Measurements from ENCODE around the gene CRKL. TPM values are rescaled to one million over a fixed set of nuclear protein-coding genes. Genes with fewer than 3 reads are reported as not detected.

Gene CRKL
- total RNA-seq, 1 donor from 2014 or later, result 72.9 TPM

- FAIRE-seq, result no peak
- no peak overlapping the region for H3K4me3 ChIP-seq (ENCODE audit: low read depth, low read length)
- no peak for DNase-seq (ENCODE audit: low read depth)
- TF ChIP-seq CTCF (IDR thresholded peaks at IDR 0.05; ENCODE audit: insufficient read depth, low read length, severe bottlenecking), result no peak
- H3K36me3 ChIP-seq (ENCODE audit: control insufficient read depth, insufficient read depth, low read length), result no peaks in the 10 kb centered on the region
- no peaks in the 10 kb centered on the region for H3K27me3 ChIP-seq (ENCODE audit: control insufficient read depth, insufficient read depth, low read length)
Observed at GRCh38 chr22:20972933-20973577, 55.8 kb downstream of the CRKL start.

GRCh38 chr22:20973634-20974286 is 56.6 kb downstream of the CRKL start:
- Histone ChIP-seq H3K27me3 (ENCODE audit: control insufficient read depth, insufficient read depth, low read length) (no peaks in the 10 kb centered on the region), H3K4me3 (ENCODE audit: low read depth, low read length) (no peak overlapping the region), H3K36me3 (ENCODE audit: control insufficient read depth, insufficient read depth, low read length) (no peaks in the 10 kb centered on the region)
- no peak for TF ChIP-seq CTCF (IDR thresholded peaks at IDR 0.05; ENCODE audit: insufficient read depth, low read length, severe bottlenecking)
- no peak for FAIRE-seq
- DNase-seq (ENCODE audit: low read depth), result no peak

GRCh38 chr22:20974336-20974955 is 57.2 kb downstream of the CRKL start:
- TF ChIP-seq CTCF (IDR thresholded peaks at IDR 0.05; ENCODE audit: insufficient read depth, low read length, severe bottlenecking), result no peak
- no peaks in the 10 kb centered on the region for H3K27me3 ChIP-seq (ENCODE audit: control insufficient read depth, insufficient read depth, low read length)
- FAIRE-seq (peak; percentile 90), DNase-seq (ENCODE audit: low read depth) (no peak)
- H3K4me3 ChIP-seq (ENCODE audit: low read depth, low read length), result no peak overlapping the region
- H3K36me3 ChIP-seq (ENCODE audit: control insufficient read depth, insufficient read depth, low read length), result no peaks in the 10 kb centered on the region

DNA sequence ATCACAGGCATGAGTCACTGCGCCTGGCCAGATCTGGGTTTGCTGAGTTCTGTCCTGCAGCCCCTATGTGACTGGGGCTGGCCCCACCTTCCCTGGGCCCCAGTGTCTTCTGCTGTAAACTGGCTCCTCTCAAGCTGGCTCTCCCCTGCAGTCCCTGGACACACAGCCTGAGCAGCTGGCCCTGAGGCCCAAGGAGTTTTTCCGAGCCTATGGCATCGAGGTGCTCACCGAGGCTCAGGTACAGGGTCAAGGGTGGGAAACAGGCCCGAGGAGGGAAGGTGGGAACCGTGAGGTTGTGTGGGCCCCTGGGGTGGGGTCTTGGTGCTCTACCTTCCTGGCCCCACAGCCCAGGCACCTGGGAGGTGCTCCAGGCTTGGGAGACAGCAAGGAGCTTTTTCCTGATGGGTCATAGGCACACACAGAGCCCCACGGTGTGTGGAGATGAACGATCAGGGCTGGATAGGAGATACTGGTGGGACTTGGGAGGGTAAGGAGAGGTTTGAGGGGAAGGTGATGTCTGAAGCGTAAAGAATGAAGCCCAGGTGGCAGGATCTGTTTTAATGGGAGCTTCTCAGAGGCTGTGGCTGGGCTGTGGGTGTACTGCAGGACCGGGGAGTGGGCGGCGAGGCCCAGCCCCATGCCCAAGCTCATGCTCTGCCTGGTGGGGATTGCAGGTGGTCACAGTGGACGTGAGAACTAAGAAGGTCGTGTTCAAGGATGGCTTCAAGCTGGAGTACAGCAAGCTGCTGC is 58.5 kb downstream of the CRKL start:
- Histone ChIP-seq H3K36me3 (ENCODE audit: control insufficient read depth, insufficient read depth, low read length) (no peaks in the 10 kb centered on the region), H3K4me3 (ENCODE audit: low read depth, low read length) (no peak overlapping the region), H3K27me3 (ENCODE audit: control insufficient read depth, insufficient read depth, low read length) (no peaks in the 10 kb centered on the region)
- DNase-seq (ENCODE audit: low read depth) (no peak), FAIRE-seq (no peak)
- TF ChIP-seq CTCF (IDR thresholded peaks at IDR 0.05; ENCODE audit: insufficient read depth, low read length, severe bottlenecking), result no peak

DNA sequence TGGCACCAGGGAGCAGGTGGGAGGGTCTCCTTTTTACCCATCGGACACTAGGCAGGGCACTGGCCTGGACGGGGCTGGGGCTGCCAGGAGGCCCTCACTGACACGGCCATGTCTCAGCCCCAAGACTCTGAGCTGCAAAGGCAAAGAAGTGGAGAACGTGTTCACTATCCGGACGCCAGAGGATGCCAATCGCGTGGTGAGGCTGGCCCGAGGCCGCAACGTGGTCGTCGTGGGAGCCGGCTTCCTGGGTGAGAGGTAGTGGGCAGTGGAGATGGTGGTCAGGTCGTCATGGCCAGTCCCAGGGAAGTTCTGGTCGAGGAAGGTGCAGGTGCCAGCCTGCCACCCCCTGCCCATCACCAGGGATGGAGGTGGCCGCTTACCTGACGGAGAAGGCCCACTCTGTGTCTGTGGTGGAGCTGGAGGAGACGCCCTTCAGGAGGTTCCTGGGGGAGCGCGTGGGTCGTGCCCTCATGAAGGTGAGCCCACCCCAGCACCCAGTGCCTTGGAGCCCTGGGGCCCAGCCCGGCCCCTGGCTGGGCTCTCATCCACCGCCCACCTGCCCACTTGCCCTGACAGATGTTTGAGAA is 59.2 kb downstream of the CRKL start:
- DNase-seq (ENCODE audit: low read depth) (no peak), FAIRE-seq (peak; percentile 32)
- TF ChIP-seq CTCF (IDR thresholded peaks at IDR 0.05; ENCODE audit: insufficient read depth, low read length, severe bottlenecking), result no peak
- H3K27me3 ChIP-seq (ENCODE audit: control insufficient read depth, insufficient read depth, low read length), result no peaks in the 10 kb centered on the region
- H3K36me3 ChIP-seq (ENCODE audit: control insufficient read depth, insufficient read depth, low read length), result no peaks in the 10 kb centered on the region
- H3K4me3 ChIP-seq (ENCODE audit: low read depth, low read length), result no peak overlapping the region
